Right atrium auricular region (tissue), 2 donors: Measurements from ENCODE around the gene DCAF12L1. TPM values are rescaled to one million over a fixed set of nuclear protein-coding genes. Genes with fewer than 3 reads are reported as not detected.

ENCODE experiments used
- DNase-seq: peaks from one replicate; pipeline ENCODE4 v3.0.0-alpha.2; 2019; ENCODE audit warnings: low spot score
- H3K27ac ChIP-seq, 2 donors: fragments of 200-600 bp; sonication (generic); 1 replicate in 1 of 2; 2 replicates in 1 of 2; pipeline ENCODE4 v1.5.1; 2016 to 2019
- H3K27me3 ChIP-seq, 2 donors: fragments of 200-600 bp; sonication (generic); one replicate each; pipeline versions ENCODE4 v1.5.1 to v1.6.0; 2017 to 2019
- H3K36me3 ChIP-seq: fragments of 200-600 bp; sonication (generic); one replicate; pipeline ENCODE4 v1.5.1; 2016
- H3K4me1 ChIP-seq, 2 donors: fragments of 200-600 bp; sonication (generic); one replicate each; pipeline versions ENCODE4 v1.5.1 to v1.6.0; 2017 to 2019
- H3K4me3 ChIP-seq, 2 donors: fragments of 200-600 bp; sonication (generic); 1 replicate in 1 of 2; 2 replicates in 1 of 2; pipeline ENCODE4 v1.5.1; 2017 to 2019; ENCODE audit warnings: mild to moderate bottlenecking in 1 of 2, moderate library complexity in 1 of 2
- H3K9me3 ChIP-seq, 2 donors: fragments of 200-600 bp; sonication (generic); one replicate each; pipeline ENCODE4 v1.5.1; 2019
- total RNA-seq, 2 donors: library from RNA; depleted of rRNA; stranded (reverse); fragments of >200 nt; gene quantifications; one replicate each; pipeline ENCODE4 v1.1.0, GENCODE V29; 2016
- TF ChIP-seq, protein P1 (sequence below), 2 donors: fragments of 200-600 bp; sonication (generic); IDR thresholded peaks; one replicate each; pipeline ENCODE4 v1.5.1; 2019; ENCODE audit warnings: antibody characterized with exemption in 2 of 2

Gene DCAF12L1
- not detected for total RNA-seq

DNA sequence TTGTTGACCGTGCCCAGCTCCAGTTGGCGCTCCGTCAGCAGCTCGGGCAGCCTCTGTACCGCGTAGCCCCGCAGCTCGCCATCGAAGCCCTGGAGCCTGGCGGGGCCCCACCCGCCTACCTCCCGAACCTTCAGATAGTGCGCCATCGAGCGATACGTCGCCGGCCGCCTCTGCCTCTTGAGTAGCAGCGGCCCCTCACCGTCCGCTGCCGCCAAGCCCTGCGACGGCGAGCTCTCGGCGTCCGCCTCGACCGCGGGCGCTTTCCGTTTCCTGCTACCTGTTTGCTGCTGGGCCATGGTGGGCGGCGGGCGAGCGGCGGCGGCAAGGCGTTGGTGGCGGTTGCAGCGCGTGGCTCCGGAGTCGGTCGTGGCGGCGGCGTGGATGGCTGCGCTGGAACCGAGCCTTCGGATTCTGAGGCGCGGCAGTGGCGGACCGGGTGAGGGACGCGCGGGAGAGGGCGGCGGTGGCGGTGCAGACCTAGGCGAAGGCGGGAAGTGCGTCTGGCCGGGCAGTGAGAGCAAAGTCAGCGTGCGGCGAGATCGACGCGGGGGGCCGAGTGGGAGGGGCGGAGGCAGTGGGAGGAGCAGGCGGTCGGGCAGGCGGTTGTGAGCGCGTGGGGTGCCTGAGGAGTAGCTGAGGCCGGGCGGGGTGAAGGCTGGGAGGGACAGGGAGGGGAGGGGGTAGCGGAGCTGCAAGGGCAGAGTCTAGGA lies at the start of gene DCAF12L1:
DCAF12L1 (minus strand) TSS at position 502 of the 710 bp plus-strand sequence; CDS start at position 296, 206 bp downstream.
- Histone ChIP-seq H3K9me3 (no peaks in the 10 kb centered on the region), H3K4me1 (no peaks in the 10 kb centered on the region), H3K4me3 (peak within 1 kb of the TSS in 1 of 2 donors; percentile 23), H3K36me3 (no peaks in the 10 kb centered on the region), H3K27ac (no peak within 1 kb of the TSS), H3K27me3 (no peaks in the 10 kb centered on the region)
- DNase-seq = no peak
- TF ChIP-seq, protein P1, sequence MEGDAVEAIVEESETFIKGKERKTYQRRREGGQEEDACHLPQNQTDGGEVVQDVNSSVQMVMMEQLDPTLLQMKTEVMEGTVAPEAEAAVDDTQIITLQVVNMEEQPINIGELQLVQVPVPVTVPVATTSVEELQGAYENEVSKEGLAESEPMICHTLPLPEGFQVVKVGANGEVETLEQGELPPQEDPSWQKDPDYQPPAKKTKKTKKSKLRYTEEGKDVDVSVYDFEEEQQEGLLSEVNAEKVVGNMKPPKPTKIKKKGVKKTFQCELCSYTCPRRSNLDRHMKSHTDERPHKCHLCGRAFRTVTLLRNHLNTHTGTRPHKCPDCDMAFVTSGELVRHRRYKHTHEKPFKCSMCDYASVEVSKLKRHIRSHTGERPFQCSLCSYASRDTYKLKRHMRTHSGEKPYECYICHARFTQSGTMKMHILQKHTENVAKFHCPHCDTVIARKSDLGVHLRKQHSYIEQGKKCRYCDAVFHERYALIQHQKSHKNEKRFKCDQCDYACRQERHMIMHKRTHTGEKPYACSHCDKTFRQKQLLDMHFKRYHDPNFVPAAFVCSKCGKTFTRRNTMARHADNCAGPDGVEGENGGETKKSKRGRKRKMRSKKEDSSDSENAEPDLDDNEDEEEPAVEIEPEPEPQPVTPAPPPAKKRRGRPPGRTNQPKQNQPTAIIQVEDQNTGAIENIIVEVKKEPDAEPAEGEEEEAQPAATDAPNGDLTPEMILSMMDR (IDR thresholded peaks at IDR 0.05) = no peak

DNA sequence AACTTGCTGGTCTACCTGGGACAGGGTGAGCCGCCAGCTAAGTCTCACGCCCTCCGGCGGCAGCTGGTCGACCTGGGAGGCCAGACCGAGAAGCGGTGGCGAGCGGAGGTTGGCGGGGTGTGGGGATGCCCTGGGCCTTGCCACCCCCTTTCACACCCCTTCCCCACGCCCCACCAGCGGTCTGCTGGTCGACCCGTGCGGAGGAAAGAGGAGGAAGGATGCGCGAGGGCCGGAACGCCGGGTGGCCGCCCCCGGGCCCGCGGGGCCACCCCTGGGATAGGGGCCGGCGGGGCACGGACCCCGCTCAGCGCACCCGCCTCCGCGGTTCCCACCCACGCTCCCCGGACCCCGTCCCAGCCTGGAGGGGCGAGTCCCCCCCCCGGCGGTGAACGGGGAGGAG lies 28.3 kb upstream of the DCAF12L1 start:
- H3K27me3 ChIP-seq = no peaks in the 10 kb centered on the region

DNA sequence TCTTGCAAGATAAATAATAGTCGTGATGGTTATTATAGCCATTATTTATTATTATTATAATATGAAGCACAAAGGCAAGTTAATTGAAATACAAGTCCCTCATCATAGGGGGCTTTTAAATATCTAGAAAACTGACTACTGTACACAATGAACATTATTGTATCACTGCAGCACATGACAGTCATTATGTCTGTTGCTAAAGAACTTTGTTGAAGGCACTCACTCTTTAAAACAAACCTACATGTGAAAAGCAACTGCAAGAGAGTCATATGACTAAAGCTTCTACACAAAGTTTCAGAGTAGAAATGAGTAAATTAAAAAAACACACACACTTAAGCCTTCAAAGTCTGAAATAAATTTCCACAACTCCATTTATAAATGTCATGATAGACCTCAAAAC lies 23.3 kb upstream of the DCAF12L1 start:
- no peak overlapping the region for H3K27ac ChIP-seq
- no peak overlapping the region for H3K4me3 ChIP-seq
- H3K27me3 ChIP-seq = no peaks in the 10 kb centered on the region
- DNase-seq = no peak
- TF ChIP-seq, protein P1 (IDR thresholded peaks at IDR 0.05) = no peak
- no peaks in the 10 kb centered on the region for H3K9me3 ChIP-seq
- no peaks in the 10 kb centered on the region for H3K4me1 ChIP-seq
- H3K36me3 ChIP-seq = no peaks in the 10 kb centered on the region

More for the DNA sequence above, 28.3 kb upstream of the DCAF12L1 start:
- TF ChIP-seq, protein P1 (IDR thresholded peaks at IDR 0.05) = no peak
- H3K36me3 ChIP-seq = no peaks in the 10 kb centered on the region
- H3K4me1 ChIP-seq = no peaks in the 10 kb centered on the region
- H3K9me3 ChIP-seq = no peaks in the 10 kb centered on the region
- H3K27ac ChIP-seq = no peak overlapping the region
- H3K4me3 ChIP-seq = no peak overlapping the region
- no peak for DNase-seq

DNA sequence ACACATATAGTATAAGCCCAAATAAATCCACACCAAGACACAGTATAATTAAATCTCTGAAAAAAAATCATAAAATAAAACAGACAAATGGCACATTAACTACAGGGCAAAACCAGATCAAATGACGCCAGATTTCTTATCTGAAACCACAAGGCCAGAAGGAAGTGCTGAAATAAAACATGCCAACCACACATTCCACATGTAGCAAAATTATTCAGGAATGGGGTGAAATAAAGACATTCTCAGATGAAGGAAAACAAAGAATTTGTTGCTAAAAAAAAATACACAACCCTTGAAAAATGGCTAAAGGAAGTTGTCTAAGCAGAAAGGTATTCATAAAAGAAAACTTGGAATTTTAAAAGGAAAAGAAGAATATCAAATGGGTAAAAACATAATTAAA lies 4.5 kb upstream of the DCAF12L1 start:
- no peaks in the 10 kb centered on the region for H3K9me3 ChIP-seq
- TF ChIP-seq, protein P1 (IDR thresholded peaks at IDR 0.05) = no peak
- H3K4me1 ChIP-seq = no peaks in the 10 kb centered on the region
- no peak overlapping the region for H3K27ac ChIP-seq
- no peak for DNase-seq
- H3K36me3 ChIP-seq = no peaks in the 10 kb centered on the region
- H3K4me3 ChIP-seq = no peak overlapping the region
- H3K27me3 ChIP-seq = no peaks in the 10 kb centered on the region

DNA sequence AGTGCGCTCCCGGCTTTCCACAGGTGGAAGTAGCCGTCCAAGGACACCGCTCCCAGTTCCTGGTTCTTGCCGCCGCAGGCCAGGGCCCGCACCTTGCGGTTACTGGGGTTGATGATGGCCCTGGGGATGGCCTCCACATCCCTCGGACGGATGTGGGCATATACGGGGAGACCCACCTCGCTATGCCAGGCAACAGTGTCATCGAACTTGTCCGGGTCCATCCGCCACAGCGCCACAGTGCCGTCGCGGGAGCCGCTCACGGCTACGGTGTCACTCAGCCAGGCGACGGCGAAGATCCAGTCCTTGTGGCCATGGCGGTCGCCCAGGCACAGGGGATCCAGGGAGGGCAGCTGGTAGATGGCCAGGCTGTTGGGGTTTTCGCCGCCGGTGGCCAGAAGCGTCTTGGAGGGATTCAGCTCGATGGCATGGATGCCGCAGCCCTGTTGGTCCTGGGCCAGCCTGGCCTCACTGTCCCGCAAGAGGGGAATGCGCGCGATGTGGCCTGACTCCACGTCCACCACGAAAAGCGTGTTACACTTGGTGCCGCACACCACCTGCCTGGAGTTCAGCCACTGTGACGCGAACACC lies 795 bp downstream of the DCAF12L1 start:
- no peak overlapping the region for H3K27ac ChIP-seq
- no peaks in the 10 kb centered on the region for H3K4me1 ChIP-seq
- TF ChIP-seq, protein P1 (IDR thresholded peaks at IDR 0.05) = no peak
- no peaks in the 10 kb centered on the region for H3K27me3 ChIP-seq
- DNase-seq = no peak
- H3K9me3 ChIP-seq = no peaks in the 10 kb centered on the region
- H3K4me3 ChIP-seq = no peak overlapping the region
- no peaks in the 10 kb centered on the region for H3K36me3 ChIP-seq
